Type B pancreatic cell (in vitro differentiated cells): Measurements from ENCODE around the gene MEGF11. TPM values are rescaled to one million over a fixed set of nuclear protein-coding genes. Genes with fewer than 3 reads are reported as not detected.
"Not testable (repeated sequence)": the region's sequence is repeated elsewhere in the genome, so short reads cannot be mapped to it uniquely, and the experiment has no call there.

ENCODE experiments used
- DNase-seq: peaks from one replicate; pipeline ENCODE4 v3.0.0; 2021; ENCODE audit warnings: mixed read lengths; ENCODE audit not compliant: unreplicated experiment; ENCODE audit errors: extremely low spot score
- H3K27ac Mint-ChIP-seq: 2 replicates; pipeline ENCODE4 v1.8.0; 2021; ENCODE audit warnings: mild to moderate bottlenecking, mixed read lengths
- H3K27me3 Mint-ChIP-seq: 2 replicates; pipeline ENCODE4 v1.8.0; 2021; ENCODE audit warnings: mixed read lengths
- H3K36me3 Mint-ChIP-seq: 2 replicates; pipeline ENCODE4 v1.8.0; 2021; ENCODE audit warnings: mixed read lengths
- H3K4me1 Mint-ChIP-seq: one replicate; pipeline ENCODE4 v1.8.0; 2021; ENCODE audit warnings: mixed read lengths; ENCODE audit not compliant: unreplicated experiment
- H3K4me3 Mint-ChIP-seq: 2 replicates; pipeline ENCODE4 v1.8.0; 2021; ENCODE audit warnings: mild to moderate bottlenecking, mixed read lengths
- H3K9me3 Mint-ChIP-seq: 2 replicates; pipeline ENCODE4 v1.8.0; 2021; ENCODE audit warnings: mixed read lengths
- CTCF ChIP-seq: fragments of 200-600 bp; sonication (generic); conservative IDR thresholded peaks from 2 replicates; pipeline ENCODE4 v1.5.0; 2021; ENCODE audit warnings: antibody characterized with exemption, mild to moderate bottlenecking
- total RNA-seq: library from RNA; stranded (reverse); gene quantifications from 2 replicates; pipeline ENCODE4 v1.2.1, GENCODE V29; 2021; ENCODE audit warnings: low replicate concordance

MEGF11 gene
- total RNA-seq, 1 donor from 2014 or later, result 3.3 TPM

- Mint-ChIP-seq H3K4me3 (no peak overlapping the region), H3K36me3 (no peaks in the 10 kb centered on the region), H3K27ac (no peak overlapping the region), H3K27me3 (peaks cover 12% of the 10 kb centered on the region), H3K4me1 (no peaks in the 10 kb centered on the region), H3K9me3 (no peaks in the 10 kb centered on the region)
- no peak for DNase-seq
- TF ChIP-seq CTCF, result no peak
Observed at GRCh38 chr15:66269326-66270090, 16.0 kb upstream of the MEGF11 start.

DNA sequence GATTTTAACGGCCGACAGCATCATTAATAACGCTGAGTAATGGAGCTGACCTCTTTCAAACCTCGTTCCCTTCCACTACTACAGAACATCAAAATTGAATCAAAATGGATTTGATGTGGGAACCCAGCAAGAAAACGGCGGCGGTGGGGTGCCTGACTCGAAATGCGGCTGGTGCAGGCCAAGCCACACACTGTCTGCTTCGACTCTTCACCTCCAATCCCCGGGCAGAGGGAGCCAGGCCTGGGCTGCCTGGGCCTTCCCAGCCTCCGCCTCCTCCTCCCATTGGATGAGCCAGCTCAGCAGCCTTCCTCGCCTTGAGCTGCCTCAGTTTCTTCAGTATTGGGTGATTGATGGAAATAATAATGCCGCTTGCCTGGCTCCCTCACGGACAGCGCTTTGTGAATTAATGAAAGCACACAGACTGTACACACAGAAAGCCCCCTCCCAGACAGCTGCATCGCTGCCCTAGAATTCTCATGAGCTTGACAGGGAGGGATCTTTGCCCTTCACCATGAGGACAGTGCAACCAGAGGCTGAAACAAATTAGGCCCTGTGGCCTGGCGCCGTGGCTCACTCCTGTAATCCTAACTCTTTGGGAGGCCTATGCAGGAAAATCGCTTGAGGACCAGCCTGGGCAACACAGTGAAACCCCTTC lies 11.4 kb upstream of the MEGF11 start:
- Mint-ChIP-seq H3K9me3 (peaks cover 4% of the 10 kb centered on the region), H3K27me3 (peaks cover 31% of the 10 kb centered on the region), H3K36me3 (no peaks in the 10 kb centered on the region), H3K4me1 (no peaks in the 10 kb centered on the region), H3K4me3 (no peak overlapping the region), H3K27ac (no peak overlapping the region)
- TF ChIP-seq CTCF, result no peak
- DNase-seq, result no peak

DNA sequence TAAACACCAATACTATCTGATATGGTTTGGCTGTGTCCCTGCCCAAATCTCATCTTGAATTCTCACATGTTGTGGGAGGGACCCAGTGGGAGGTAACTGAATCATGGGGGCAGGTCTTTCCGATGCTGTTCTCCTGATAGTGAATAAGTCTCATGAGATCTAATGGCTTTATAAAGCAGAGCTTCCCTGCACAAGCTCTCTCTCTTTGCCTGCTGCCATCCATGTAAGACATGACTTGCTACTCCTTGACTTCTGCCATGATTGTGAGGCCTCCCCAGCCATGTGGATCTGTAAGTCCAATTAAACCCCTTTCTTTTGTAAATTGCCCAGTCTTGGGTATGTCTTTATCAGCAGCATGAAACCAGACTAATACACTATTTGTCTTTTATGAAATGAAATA lies 9.3 kb upstream of the MEGF11 start:
- H3K4me3 Mint-ChIP-seq, DNase-seq, H3K27ac Mint-ChIP-seq, H3K36me3 Mint-ChIP-seq, H3K4me1 Mint-ChIP-seq, H3K9me3 Mint-ChIP-seq: not testable (repeated sequence)
- peaks cover 39% of the 10 kb centered on the region for H3K27me3 Mint-ChIP-seq

DNA sequence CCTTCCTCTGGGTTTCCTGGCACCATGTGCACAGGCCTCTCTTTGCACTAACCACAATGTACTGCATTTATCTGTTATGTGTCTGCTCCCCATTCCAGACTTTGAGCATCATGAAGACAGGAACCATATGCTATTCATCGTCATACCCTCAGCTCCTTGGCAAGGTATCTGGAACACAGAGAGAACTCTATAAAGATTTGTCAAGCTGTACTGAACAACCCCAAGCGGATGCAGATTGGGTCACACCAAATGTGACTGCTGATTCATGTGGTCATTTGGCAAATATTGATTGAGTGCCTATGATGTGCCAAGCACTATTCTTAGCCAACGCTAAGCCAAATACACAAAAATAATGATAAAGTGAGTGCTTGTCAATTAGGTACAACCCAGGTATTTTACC lies 7.5 kb upstream of the MEGF11 start:
- no peaks in the 10 kb centered on the region for H3K36me3 Mint-ChIP-seq
- H3K27me3 Mint-ChIP-seq, result peaks cover 50% of the 10 kb centered on the region
- no peaks in the 10 kb centered on the region for H3K4me1 Mint-ChIP-seq
- no peak for TF ChIP-seq CTCF
- H3K27ac Mint-ChIP-seq, result no peak overlapping the region
- peaks cover 4% of the 10 kb centered on the region for H3K9me3 Mint-ChIP-seq
- no peak overlapping the region for H3K4me3 Mint-ChIP-seq
- DNase-seq, result no peak

DNA sequence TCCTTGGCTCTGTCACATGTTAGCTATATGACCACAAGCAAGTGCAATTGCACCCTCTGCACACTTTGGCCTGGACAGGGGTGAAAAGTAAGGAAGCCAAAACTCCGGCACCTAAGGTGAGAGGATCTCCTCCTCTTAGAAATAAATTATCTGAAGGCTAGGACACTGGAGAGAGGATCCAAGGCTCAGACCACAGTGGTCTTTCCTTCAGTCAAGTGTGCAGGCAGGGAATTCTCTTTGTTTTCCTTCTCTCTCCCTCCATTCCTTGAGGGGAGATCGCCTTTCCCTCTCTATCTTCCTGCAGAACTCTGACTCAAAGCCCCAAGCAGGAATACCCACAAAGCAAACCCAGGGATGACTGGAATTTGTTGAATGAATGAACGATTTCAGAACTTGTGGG lies 3.1 kb upstream of the MEGF11 start:
- DNase-seq, result no peak
- TF ChIP-seq CTCF, result no peak
- Mint-ChIP-seq H3K4me1 (peaks cover 5% of the 10 kb centered on the region), H3K9me3 (no peaks in the 10 kb centered on the region), H3K27me3 (peaks cover 76% of the 10 kb centered on the region), H3K27ac (no peak overlapping the region), H3K4me3 (no peak overlapping the region), H3K36me3 (no peaks in the 10 kb centered on the region)

DNA sequence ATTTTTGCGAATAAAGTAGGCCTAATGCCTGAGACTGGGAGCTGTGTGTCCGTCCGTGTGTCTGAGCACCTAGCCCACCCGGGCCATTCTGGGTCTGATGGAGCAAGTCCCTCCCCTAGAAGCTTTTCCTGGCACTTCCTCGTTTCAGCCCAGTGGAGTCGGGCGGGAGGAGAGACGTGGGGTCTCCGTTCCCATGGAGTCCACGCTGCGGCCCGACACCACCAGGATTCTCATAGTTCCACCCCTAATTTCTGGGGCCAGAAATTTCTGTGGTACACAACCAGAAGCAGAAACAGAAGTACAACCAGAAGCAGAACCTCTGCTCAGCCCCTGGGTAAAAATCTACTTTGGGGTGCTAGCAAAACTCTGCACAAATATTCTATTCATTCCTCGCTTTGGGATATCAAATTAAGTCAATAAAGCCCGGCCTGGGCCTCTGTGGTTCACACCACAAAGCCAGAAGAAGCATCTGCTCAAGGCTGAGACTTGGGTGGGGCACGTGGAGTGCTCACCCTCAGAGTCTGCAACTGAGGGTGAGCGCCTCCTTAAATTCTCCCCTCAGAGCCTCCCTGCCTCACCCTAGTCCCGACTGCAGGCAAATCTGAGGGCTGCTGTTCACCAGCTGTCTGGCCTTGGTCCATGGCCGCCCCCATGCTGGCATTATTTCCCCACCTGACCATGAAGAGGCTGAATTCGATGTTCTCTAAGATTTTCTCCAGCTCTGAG lies 1.6 kb upstream of the MEGF11 start:
- DNase-seq, result no peak
- H3K27ac Mint-ChIP-seq, result no peak overlapping the region
- H3K36me3 Mint-ChIP-seq, result no peaks in the 10 kb centered on the region
- TF ChIP-seq CTCF, result no peak
- peak overlapping the region; percentile 88 for H3K4me3 Mint-ChIP-seq
- H3K9me3 Mint-ChIP-seq, result no peaks in the 10 kb centered on the region
- peaks cover 5% of the 10 kb centered on the region for H3K4me1 Mint-ChIP-seq
- H3K27me3 Mint-ChIP-seq, result peaks cover 84% of the 10 kb centered on the region
